DOHH2 (cell line): ENCODE measurements around the gene KIF16B.

ENCODE experiments used
- CTCF ChIP-seq: fragments of 200-600 bp; sonication (generic); IDR thresholded peaks from one replicate; pipeline ENCODE4 v1.5.1; 2014; ENCODE audit warnings: antibody characterized with exemption, mild to moderate bottlenecking, low read depth, low read length; ENCODE audit not compliant: poor library complexity, severe bottlenecking
- EZH2phosphoT487 ChIP-seq: fragments of 200-600 bp; sonication (generic); IDR thresholded peaks from 2 replicates; pipeline ENCODE4 v1.6.1; 2017; ENCODE audit warnings: borderline replicate concordance, mild to moderate bottlenecking, antibody characterized with exemption, low read length, moderate library complexity, mixed read lengths

GRCh38 chr20:16314748-16315159 is 258.5 kb downstream of the KIF16B start:
- TF ChIP-seq CTCF (no peak), EZH2phosphoT487 (no peak)
